HG02943 (cell line): ENCODE measurements around the gene TRERF1.
A peak's percentile ranks its signal among the peaks of the same experiment; 100 is the strongest.

ENCODE experiments used
- ATAC-seq: cut with Tn5 transposase; IDR thresholded peaks from one replicate; pipeline ENCODE4 v1.9.1; 2021; ENCODE audit warnings: mild to moderate bottlenecking, low read depth, moderate library complexity; ENCODE audit not compliant: unreplicated experiment

The TRERF1 gene

GRCh38 chr6:42372699-42373098 is 79.0 kb downstream of the TRERF1 start:
- no peak for ATAC-seq

GRCh38 chr6:42370323-42370985 is 81.3 kb downstream of the TRERF1 start:
- no peak for ATAC-seq

- ATAC-seq = no peak
Observed at GRCh38 chr6:42369568-42369967, 82.2 kb downstream of the TRERF1 start.

GRCh38 chr6:42368181-42368580 is 83.5 kb downstream of the TRERF1 start:
- no peak for ATAC-seq

- ATAC-seq = peak; percentile 63
Observed at GRCh38 chr6:42367353-42368011, 84.2 kb downstream of the TRERF1 start.

- no peak for ATAC-seq
Observed at GRCh38 chr6:42366999-42367352, 84.8 kb downstream of the TRERF1 start.

GRCh38 chr6:42366011-42366705 is 85.6 kb downstream of the TRERF1 start:
- no peak for ATAC-seq

- no peak for ATAC-seq
Observed at GRCh38 chr6:42365021-42365420, 86.7 kb downstream of the TRERF1 start.

GRCh38 chr6:42363926-42364849 is 87.5 kb downstream of the TRERF1 start:
- no peak for ATAC-seq

- no peak for ATAC-seq
Observed at GRCh38 chr6:42361036-42361435, 90.7 kb downstream of the TRERF1 start.

GRCh38 chr6:42359021-42359420 is 92.7 kb downstream of the TRERF1 start:
- ATAC-seq = no peak

GRCh38 chr6:42355416-42355815 is 96.3 kb downstream of the TRERF1 start:
- ATAC-seq = no peak

- ATAC-seq = no peak
Observed at GRCh38 chr6:42354702-42355101, 97.0 kb downstream of the TRERF1 start.

GRCh38 chr6:42352856-42353564 is 98.7 kb downstream of the TRERF1 start:
- ATAC-seq = no peak

GRCh38 chr6:42350911-42351310 is 100.8 kb downstream of the TRERF1 start:
- ATAC-seq = no peak

- no peak for ATAC-seq
Observed at GRCh38 chr6:42349753-42350511, 101.8 kb downstream of the TRERF1 start.

- ATAC-seq = no peak
Observed at GRCh38 chr6:42347456-42347855, 104.3 kb downstream of the TRERF1 start.

GRCh38 chr6:42345696-42346416 is 105.9 kb downstream of the TRERF1 start:
- no peak for ATAC-seq

- no peak for ATAC-seq
Observed at GRCh38 chr6:42344756-42345155, 107.0 kb downstream of the TRERF1 start.
